Measurements from ENCODE around the gene VPS51.

- TF ChIP-seq CTCF (IDR thresholded peaks at IDR 0.05) (no peak), POLR2A (IDR thresholded peaks at IDR 0.05) (no peak)
These were observed 13.5 kb downstream of the VPS51 start for GRCh38 chr11:65109231-65110198.

Data from esophagus squamous epithelium (tissue), 4 donors.